HG03097 (cell line): ENCODE measurements around the gene TEX38.

Experiments used
- ATAC-seq: cut with Tn5 transposase; IDR thresholded peaks from one replicate; pipeline ENCODE4 v1.9.1; 2021; ENCODE audit not compliant: unreplicated experiment, low FRiP score

TEX38 gene

DNA sequence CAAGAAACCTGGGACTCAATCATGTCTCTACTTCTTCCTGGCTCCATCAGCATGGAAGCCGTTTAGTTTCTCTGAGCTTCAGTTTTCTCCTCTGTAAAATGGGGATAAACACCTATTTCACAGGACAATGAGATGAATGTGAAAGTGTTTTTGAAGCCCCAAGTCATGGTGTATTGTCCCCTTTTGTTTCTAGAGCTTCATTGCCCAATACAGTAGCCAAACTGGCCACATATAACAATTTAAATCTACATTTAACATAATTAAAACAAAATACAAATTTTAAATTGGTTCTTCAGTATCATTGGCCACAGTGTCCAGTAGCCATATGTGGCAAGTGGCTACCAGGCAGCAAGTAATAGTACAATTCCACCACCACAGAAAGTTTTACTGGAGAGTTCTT is 49.5 kb downstream of the TEX38 start:
- ATAC-seq, result no peak

DNA sequence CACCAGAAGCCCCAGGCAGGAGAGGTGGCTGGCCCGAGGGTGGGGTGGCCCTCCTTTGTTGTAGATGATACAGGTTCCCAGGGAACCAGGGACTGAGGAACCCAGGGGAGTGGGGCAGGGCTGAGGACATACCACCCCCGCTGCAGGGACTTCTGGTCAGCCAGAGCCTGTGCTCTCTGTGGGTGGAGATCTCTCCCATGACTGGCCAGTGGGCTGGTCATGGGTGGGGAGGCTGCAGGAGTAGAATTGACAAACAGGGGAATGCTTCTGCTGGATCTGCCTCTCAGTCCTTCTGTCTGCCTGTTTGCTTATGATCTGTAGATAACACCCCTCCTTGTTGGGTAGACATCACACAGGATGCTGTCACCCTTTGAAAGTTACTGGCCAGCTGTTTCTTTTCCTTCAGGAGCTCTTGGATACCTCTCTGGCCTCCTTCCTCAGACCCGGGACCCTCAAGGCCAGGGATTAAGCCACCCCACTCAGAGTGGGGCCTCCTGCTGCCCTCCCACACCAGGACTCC is 50.1 kb downstream of the TEX38 start:
- ATAC-seq, result no peak
